ENCODE results near the gene RNF144B.

RNF144B gene

DNA sequence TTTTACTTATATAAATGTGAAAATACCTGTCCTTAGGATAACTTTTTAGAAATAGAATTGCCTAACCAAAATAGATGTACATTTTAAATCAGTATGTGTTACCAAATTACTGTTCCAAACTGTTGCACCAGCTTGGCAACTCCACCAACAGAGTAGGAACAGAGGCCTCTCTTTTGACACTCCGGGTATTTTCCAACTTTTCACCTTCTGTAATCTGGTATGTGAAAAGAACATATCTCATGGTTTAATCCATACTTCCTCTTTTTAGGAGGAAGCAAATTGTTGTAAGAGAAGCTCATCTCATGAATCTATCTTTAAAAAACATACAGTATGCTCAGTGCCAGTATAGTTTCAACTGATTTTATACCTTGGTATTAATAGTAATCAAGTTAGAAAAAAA lies 24.9 kb downstream of the RNF144B start:
- DNase-seq, result no peak

DNA sequence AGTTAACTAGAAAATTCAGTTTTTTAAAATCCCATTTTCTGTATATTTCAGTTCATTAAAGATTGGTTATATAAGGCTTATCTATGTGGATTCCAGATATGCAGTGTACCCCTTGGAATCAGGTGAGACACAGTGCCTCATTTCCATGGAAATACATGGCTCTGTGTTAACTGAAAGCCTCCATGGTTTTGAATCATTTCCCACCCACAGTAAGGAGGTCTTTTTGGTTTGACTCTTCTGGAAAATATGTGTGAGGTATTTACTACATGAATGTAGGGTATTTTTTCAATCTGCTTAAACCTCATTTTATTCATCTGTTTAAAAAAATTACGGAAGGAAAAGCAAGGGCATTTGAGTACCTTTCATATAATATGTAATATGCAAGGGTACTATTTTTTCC lies 25.5 kb downstream of the RNF144B start:
- DNase-seq, result no peak

DNA sequence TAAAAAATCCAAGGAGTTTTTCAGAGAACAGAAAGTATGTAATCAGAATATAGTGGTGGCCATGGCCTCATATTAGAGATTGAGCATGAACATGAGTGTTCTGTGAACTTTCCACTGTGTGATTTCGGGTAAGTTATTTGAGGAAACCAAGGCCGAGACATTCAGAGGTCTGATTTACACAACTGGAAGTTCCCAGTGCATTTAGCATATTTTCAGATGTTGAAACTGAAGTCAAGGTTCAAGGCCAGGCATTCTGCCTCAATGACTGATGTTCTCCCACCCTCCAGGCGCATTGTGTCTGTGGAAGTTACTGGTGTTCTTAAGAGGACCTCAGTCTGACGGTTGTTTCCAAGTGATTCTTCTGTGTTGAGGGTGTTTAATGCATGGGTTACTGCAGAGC lies 26.2 kb downstream of the RNF144B start:
- no peak for DNase-seq

DNA sequence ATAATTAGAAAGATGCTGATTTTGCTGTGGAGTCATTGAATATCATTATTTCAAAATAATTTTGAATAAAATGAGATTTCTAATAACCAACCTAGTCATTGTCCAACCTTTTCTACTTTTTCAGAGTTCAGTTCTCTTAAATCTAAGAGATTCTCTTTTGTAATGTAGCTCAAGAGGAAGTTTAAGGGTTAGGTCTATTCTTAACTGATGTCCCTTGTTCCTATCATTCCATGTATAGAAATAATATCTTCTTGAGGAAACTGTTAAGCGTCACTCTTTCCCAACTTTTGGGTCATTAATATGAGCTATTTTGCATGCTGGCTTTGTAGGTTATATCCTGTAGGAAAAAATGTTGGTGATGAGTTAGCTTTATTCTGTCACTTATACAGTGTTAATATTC lies 27.0 kb downstream of the RNF144B start:
- DNase-seq, result no peak

DNA sequence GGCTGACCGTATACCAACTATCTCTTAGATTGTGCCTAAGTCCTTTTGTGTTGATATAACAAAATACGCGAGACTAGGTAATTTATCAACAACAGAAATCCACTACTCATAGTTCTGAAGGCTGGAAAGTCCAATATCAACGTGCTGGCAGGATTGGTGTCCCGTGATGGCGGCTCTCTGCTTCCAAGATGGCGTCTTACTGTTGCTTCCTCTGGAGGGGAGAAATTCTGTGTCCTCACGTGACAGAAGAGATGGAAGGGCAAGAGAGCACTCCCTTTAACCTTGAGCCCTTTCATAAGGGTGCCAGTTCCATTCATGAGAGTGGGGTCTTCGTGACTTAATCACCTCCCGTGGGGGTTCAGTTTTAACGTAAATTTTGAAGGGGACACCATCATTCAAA lies 28.1 kb downstream of the RNF144B start:
- no peak for DNase-seq

DNA sequence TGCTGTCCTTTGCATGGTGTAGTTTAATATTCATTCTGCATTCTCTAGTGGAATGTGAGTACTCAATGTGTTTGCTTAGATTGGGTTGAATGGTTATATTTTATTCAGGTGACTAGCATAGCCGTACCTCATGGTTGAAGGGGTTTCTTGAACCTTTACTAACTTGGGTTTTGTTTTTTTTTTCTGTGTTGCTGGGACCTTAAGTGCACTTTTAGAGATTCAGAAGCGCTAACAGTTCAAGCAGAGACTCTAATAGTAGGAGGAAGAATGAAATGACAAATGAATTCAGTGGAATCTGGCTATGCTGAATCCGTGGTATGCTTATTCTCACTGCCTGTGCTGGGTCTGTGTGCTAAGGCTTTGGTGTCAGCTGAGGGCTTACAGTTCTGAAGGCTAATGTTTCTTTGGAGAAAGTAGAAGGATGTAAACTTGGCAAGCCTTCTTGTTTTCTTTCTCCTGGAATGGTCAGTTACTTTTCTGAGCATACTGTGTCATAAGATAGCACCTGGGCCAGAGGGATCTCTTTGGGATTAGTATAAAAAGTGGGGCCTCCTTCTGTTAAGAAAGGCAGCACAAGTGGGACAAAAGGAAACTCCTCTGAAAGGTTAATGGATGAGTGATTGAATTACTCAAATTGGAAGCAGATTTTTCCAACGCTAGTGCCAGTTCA lies 28.7 kb downstream of the RNF144B start:
- DNase-seq, result no peak

DNA sequence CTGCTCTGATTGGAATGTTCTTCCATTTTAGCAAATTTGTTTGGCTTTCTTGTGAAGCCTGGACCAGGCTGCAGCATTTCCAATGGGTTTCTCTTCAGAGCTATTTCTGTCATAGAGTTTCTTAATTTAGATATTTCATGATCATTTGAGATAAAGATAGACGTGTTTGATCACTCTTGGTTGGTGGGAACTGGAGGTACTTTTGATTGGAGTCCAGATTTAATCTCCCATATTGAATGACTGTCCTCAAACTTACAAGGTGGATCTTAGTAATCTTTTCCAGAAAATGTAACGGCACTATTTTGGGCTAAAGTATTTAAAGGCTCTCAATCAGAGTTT lies 29.2 kb downstream of the RNF144B start:
- DNase-seq, result no peak

DNA sequence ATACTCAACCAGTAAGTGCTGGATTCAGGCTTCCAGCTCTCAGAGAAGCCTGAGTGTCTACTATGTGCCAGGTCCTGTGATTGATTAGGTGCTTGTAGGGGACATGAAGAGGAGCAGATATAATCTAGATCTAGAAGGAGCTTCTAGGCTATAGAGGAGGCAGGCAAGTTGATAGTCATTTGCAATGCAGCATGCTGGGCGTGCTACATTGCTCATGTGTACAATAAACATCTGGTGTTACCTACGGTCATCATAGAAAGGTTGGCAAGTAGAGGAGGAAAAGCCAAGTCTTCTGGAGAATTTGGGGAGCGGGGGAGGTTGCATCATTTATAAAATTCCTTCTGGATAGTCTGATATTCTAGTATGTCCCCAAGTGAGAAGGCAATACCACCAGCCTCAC lies 33.2 kb downstream of the RNF144B start:
- no peak for DNase-seq

DNA sequence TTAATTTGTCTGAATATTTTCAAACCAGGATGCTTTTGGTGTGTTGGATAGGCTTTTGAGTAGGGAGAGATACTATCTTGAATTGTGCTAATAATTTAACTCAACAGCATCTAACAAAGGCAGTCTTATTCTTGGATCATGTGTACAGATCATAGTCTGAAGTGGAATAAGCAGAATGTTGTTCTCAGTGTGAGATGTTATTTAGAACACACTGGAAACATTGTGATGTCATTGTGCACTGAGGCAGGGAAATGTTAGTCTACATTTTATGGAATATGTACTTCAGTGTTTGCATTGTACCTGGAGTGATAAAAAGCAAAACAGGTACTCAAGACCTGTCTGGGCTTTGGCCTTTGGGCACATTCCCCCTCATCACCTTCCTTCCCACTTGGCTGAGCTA lies 35.0 kb downstream of the RNF144B start:
- no peak for DNase-seq

DNA sequence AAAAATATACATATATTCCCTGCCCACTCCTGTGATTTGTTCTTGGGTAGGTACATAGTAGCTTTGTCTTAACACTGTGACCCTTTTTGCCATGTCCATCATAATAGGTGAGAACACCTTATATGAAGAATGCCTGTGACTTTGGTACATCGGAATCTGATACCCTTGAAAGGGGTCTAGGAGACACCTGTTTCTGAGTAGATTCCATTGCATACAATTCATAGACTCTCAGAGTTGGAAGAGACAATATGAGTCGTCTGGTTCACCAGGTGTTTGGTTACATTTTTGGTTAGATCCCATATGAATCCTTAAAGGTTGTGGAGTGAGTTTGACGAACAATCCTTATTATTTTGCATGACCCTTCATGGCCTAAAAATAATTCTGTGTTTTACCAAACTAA lies 36.3 kb downstream of the RNF144B start:
- DNase-seq, result no peak

DNA sequence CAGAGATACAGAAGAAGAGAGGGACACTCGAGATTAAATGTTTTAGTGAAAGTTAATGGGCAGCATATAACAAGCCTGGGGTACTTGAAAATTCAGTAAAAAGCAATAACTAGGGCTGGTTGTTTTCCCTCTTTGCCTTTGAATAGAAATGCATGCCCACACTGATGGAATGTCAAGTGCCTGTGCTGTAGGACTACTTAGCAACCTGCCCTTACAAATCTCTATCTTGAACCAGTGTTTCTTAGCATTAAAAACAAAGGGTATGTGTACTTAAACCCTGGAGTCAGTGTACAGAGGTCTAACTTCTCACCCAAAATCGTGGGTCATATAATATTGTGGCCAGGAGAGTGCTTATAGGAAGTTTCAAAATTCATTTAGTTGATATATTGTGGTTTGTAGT lies 37.1 kb downstream of the RNF144B start:
- DNase-seq, result no peak

DNA sequence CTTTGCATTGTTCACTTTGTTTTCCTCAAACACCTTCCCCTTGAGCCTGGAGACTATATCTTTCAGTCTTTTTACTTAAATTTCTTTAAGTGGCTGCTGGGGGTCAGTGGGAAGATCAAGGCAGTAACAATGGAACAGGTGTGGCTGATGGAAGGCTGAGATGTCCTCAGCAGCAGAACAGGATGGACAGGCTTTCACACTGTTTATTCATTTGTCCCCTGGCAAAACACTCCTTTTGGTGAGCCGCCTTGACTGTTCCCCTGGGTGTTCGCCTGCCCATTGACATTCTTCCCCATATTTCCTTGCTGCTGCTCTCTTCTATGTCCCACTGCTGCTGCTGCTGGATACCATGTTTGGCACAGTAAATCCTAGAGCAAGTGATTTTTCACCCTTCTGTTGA lies 38.1 kb downstream of the RNF144B start:
- DNase-seq, result peak; percentile 71

DNA sequence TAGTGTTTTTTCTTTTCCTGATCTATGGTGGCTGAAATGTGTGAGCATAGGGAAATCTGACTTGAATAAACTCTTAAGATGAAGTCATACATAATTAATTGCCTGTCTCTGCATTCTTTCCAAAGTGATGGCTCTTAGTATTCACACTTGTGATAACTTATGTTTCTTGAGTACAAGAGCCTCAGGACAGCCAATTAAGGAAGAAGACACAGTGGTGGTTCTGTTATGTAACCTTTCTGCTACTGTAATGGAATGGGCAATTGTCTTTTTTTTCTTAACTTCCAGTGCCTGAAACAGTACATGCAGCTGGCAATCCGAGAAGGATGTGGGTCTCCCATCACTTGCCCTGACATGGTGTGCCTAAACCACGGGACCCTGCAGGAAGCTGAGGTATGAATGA lies 40.1 kb downstream of the RNF144B start:
- DNase-seq, result no peak

DNA sequence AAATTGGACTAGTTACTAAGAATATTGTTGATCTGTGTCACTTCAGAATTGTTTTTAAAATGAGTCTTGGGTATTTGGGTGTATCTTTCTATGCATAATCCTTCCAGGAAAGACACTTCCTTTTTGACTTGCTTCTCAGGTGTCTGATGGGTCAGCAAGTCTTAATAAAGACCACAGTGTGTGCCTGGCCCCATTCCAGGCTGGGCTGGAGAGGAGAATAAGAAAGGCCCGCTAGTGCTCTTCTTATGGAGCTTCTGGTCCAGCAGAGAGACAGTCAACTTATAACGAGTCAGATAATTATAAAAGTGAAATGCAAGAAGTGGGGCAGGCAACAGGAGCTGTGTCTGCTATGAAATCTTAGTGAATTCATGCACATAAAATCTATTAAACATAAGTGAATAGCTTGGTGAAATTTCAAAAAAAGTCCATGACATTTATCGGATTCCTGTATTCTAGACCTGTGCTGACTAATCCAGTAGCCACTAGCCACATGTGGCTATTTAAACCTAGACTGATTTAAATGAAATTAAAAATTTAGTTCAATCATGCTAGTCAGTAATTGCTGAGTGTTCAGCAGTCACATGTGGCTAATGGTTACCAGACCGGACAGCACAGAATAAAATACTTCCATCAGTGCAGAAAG lies 42.6 kb downstream of the RNF144B start:
- no peak for DNase-seq

DNA sequence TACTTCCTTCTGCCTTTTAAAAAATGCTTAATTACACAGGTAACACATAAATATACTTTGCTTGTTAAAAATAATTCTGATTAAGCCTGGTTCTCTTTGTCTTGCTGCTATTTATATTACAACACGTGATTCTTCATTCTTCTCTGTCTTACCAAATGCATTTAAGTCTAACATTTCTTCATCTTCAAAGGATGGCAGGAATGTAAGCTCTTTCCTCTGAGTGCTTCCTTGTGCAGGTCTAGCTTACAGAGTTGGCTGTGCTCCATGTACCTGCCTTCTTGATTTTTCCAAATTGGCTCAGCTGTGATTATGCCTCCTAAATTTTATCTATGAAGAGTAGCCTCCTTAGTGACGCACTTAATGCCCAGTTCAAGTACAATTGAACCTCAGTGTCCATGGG lies 44.4 kb downstream of the RNF144B start:
- DNase-seq, result no peak

DNA sequence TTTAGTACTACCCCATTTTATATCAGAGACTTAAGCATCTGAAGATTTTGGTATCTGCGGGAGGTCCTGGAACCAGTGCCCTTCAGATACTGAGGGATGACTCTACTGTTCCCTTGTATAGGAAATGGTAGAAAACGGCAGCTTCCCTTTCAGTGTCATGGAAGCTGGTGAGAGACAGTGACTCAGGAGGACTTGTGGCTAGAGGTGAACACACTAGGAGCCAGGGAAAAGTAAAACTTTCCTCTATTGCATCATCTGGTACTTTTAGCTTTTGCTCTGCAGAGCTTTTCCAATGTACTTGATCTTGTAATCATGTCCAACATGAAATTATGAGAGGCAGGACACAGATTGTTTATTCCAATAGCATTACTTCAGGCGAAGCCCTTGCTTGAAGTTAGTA lies 45.0 kb downstream of the RNF144B start:
- no peak for DNase-seq

DNA sequence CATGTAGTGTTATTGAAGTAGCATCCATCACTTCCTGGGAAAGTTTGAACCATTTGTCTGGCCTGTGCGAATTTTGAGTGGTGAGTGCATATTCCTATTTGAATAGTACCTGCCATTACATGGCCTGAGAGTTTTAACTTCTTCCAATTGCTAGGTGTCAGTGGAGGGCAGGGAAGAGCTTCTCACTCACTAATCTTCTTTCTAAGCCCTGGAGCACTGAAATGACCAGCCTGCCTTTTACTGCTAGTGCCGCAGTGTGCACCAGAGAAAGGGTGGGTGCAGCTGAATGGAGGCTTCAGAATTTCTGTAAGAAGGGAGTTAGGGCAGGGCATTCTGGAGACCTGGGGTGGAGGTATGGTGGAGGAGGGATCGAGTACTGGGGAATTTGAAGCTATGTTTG lies 45.5 kb downstream of the RNF144B start:
- DNase-seq, result no peak

DNA sequence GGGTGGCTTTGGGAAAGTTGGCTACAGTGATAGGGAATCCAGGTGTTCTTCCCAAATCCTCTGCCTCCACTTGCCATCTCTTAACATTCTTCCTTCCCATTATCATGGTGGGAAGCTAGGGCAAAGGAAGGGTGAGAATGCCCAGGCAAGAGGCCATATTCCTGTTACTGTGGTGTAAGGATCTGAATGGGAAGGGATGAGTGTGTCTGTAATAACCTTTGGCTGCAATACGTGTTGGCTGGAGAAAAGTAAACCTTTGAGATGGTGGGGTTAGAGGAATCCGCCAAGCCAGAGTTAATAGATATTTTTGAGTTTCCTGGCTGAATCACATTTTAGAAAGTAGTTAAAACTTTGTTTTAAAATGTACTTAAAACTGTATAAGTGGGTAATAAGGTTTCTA lies 45.9 kb downstream of the RNF144B start:
- DNase-seq, result no peak

DNA sequence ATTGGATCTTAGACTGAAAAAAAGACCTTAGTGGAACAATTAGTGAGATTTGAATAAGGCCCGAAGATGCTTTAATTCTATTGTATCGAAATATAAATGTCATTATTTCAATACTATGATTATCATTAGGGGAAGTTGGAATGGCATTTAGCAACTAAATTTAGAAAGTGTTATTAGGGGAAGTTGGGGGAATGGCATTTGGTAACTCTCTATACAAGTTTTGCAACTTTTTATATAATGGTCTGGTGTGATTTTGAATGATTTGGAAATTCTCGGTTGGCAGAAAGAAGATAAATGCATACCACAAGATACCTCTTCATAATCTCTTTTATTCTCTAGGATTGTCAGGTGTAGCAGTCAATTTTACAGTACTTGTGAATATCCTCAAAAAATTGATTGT lies 49.2 kb downstream of the RNF144B start:
- DNase-seq, result no peak

DNA sequence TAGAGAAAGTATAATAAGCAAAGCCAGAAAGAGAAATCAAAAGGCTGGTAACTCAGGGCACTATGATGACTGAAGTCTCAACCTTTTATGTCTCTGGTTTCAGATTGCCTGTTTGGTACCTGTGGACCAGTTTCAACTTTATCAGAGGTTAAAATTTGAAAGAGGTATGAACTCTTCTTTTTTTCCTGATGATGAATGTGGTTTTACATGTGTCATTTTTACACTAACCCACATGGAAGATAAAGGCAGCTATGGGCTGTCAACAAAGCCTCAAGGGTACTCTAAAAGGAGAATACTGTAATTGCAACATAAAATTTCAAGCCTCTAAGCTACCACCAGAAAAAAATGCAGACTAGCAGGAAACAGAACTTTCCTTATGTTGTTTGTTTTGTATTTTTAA lies 52.4 kb downstream of the RNF144B start:
- no peak for DNase-seq

DNA sequence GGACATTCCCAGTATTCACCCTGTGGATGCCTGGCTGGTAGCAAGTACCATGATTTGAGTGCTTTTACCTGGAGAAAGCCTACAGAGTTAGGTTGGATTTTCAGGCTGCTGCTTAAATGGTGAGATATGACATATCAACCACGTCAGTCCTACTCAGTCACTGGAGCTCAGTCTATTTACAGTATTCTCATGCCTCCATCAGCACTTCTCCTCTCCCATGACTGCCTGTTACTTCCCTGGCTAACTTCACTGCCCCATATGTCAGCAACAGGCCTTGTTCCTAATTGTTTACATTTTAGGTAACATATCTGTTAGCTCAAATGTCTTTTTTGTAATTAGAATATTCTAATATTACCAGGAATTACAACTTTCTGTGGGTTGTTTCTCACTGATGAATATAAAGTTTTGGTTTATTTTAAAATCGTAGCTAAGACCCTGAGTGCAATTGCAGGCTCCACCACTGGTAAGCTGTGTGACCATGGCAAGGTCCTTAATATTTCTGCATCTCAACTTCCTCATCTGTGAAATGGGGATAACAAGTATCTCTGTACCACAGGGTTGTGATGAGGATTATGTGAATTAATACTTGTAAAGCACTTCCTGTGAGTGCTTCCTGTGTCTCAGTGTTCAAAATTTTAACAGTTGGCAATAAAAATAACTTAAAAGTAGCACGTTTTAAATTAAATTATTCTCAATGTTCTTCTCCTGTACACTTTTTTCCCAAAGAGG lies 54.3 kb downstream of the RNF144B start:
- no peak for DNase-seq

DNA sequence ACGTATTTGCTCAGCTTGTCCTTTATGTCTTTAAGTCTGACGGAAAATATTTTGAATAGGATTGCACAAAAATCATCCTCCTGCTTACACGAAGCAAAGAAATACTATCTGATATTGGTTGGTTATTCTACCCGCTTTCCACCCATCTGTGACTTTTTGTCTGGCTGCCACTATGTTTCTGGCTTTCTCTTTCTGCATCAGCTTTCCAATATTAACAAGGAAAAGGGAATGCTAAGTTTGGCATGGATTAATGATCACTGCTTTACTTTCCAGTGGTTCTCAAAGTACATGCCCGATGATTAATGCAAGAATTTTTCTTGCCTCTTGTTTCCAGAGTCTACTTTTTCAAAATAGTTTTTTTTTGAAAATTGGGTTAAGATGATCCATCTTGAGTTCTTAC lies 57.0 kb downstream of the RNF144B start:
- DNase-seq, result no peak

DNA sequence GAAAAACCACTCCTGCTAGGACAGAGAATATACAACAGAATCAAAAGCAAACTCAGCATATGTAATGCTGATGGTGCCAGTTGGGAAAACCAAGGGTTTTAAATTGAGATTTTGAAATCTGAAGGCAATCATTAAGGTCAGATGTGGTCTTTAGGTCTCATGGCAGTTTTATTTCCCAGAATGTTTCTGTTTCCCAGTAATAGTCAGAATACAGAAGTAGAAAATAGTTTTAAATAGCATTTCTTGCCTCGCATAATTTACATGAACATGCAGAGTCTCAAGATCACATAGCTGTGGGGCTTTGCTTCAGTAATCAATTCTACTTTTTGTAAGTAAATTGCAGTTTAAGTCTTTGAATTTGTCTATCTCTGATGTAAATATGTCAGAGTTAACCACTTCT lies 58.1 kb downstream of the RNF144B start:
- no peak for DNase-seq

DNA sequence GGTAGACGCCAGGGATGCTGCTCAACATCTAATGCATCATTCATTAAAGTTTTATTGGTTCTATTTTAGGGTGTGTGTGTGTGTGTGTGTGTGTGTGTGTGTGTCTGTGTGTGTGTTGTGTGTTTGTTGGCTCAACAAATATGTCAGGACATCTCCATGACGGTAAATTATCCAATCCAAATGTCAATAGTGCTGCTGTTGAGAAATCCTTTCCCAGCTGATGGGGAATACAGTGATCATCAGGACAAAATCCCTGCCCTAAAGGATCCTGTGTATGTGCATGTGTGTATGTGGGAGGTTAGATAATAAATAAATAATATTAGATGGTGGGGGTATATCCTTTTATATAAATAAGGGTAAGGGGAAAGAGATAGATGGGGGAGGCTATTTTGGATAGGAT lies 59.6 kb downstream of the RNF144B start:
- no peak for DNase-seq

DNA sequence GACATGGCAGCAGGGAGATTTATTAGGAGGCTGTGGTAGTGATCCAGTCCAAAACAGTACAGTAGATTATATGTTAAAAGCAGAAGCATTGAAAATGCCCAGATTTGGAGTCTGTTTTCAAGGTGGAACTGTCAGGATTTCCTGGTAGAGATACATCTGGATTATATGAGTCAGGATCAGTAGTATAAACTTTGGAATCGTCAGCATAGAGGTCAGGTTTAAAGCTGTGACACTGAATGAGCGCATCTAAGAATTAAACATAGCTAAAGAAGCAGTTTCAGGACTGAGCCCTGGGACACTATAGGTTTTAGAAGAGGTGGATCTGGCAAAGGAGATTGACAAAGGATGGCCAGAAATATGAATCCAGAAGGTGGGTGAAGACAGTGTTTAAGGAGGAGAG lies 60.4 kb downstream of the RNF144B start:
- DNase-seq, result no peak

Measured in DMS153 (cell line).